SK-N-SH treated with all-trans-retinoic acid at 6 μM for 48 hours (cell line): ENCODE results near the gene PAEP.

Source experiments
- ARNTL ChIP-seq: fragments of 450-650 bp; formaldehyde crosslinking; IDR thresholded peaks from 2 replicates; pipeline ENCODE4 v1.5.0; 2020; ENCODE audit warnings: low read depth, mild to moderate bottlenecking, moderate library complexity, borderline replicate concordance
- CREB5 ChIP-seq: fragments of 250-450 bp; sonication (Bioruptor Pico); IDR thresholded peaks from 2 replicates; pipeline ENCODE4 v1.5.1; 2020; ENCODE audit warnings: low read depth, mild to moderate bottlenecking, moderate library complexity
- ESRRG ChIP-seq: fragments of 250-450 bp; sonication (Bioruptor Pico); IDR thresholded peaks from 2 replicates; pipeline ENCODE4 v1.6.1; 2021; ENCODE audit warnings: mild to moderate bottlenecking
- OSR1 ChIP-seq: fragments of 250-450 bp; sonication (Bioruptor Pico); IDR thresholded peaks from 2 replicates; pipeline ENCODE4 v1.8.0; 2022; ENCODE audit warnings: moderate library complexity, mild to moderate bottlenecking, inconsistent platforms
- PATZ1 ChIP-seq: fragments of 250-450 bp; sonication (Bioruptor Pico); IDR thresholded peaks from 2 replicates; pipeline ENCODE4 v1.8.0; 2020; ENCODE audit warnings: mild to moderate bottlenecking, moderate library complexity, borderline replicate concordance
- RARB ChIP-seq: fragments of 250-450 bp; sonication (Bioruptor Pico); IDR thresholded peaks from 2 replicates; pipeline ENCODE4 v1.8.0; 2021; ENCODE audit warnings: mild to moderate bottlenecking, moderate library complexity
- SNAI2 ChIP-seq: fragments of 250-450 bp; sonication (Bioruptor Pico); IDR thresholded peaks from 2 replicates; pipeline ENCODE4 v1.5.0; 2020; ENCODE audit warnings: mild to moderate bottlenecking, moderate library complexity
- ZFP3 ChIP-seq: fragments of 250-450 bp; sonication (Bioruptor Pico); IDR thresholded peaks from 2 replicates; pipeline ENCODE4 v1.5.0; 2020; ENCODE audit warnings: mild to moderate bottlenecking, moderate library complexity
- ZFP30 ChIP-seq: fragments of 450-650 bp; formaldehyde crosslinking; IDR thresholded peaks from 2 replicates; pipeline ENCODE4 v1.5.0; 2022; ENCODE audit warnings: mild to moderate bottlenecking, moderate library complexity

GRCh38 chr9:135568026-135568425 lies 6.5 kb downstream of the PAEP start:
- TF ChIP-seq ZFP3 (CRISPR knock-in tag) = no peak
- no peak for TF ChIP-seq RARB (CRISPR knock-in tag)
- TF ChIP-seq ZFP30 (CRISPR knock-in tag) = no peak
- TF ChIP-seq SNAI2 (CRISPR knock-in tag) = no peak
- TF ChIP-seq PATZ1 (CRISPR knock-in tag) = no peak
- TF ChIP-seq OSR1 (CRISPR knock-in tag) = no peak
- TF ChIP-seq ARNTL (CRISPR knock-in tag) = no peak
- TF ChIP-seq ESRRG = no peak
- no peak for TF ChIP-seq CREB5
